ENCODE measurements around the gene GARIN5B.

DNA sequence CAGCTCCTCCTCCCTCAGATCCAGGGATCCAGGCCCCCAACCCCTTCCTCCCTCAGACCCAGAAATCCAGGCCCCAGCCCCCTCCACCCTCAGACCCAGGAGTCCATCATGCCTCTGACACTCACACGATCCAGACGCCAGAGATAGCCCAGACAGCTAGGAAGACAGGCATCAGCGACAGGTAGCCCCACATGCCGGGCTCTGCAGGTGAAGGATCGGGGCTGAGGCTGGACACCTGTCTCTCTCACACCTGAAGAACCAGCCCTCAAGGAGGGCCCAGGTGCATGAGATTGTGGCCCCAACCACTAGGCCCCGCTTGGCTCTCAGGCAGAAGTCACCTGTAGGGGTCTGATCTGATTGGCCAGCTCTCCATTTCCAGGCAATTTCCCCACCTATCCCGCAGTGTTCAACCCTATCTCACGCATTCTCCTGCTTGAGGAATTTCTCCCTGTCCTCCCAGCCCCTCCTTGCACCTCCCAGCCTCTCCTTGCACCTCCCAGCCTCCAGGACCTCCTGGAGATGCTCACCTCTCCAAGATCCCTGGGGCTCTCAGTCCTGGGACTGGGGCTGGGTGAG, 42.1 kb downstream of the GARIN5B start:
- no peak for TF ChIP-seq RARB (CRISPR knock-in tag; IDR thresholded peaks at IDR 0.05)
- TF ChIP-seq OSR1 (CRISPR knock-in tag; IDR thresholded peaks at IDR 0.05) = no peak
- no peak for TF ChIP-seq TCF4 (CRISPR knock-in tag; IDR thresholded peaks at IDR 0.05; ENCODE audit: borderline replicate concordance)
- TF ChIP-seq, protein P1, sequence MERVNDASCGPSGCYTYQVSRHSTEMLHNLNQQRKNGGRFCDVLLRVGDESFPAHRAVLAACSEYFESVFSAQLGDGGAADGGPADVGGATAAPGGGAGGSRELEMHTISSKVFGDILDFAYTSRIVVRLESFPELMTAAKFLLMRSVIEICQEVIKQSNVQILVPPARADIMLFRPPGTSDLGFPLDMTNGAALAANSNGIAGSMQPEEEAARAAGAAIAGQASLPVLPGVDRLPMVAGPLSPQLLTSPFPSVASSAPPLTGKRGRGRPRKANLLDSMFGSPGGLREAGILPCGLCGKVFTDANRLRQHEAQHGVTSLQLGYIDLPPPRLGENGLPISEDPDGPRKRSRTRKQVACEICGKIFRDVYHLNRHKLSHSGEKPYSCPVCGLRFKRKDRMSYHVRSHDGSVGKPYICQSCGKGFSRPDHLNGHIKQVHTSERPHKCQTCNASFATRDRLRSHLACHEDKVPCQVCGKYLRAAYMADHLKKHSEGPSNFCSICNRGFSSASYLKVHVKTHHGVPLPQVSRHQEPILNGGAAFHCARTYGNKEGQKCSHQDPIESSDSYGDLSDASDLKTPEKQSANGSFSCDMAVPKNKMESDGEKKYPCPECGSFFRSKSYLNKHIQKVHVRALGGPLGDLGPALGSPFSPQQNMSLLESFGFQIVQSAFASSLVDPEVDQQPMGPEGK (CRISPR knock-in tag; IDR thresholded peaks at IDR 0.05; ENCODE audit: borderline replicate concordance) = no peak
- no peak for TF ChIP-seq CSRNP3 (CRISPR knock-in tag; IDR thresholded peaks at IDR 0.05)
- TF ChIP-seq ESRRG (CRISPR knock-in tag; IDR thresholded peaks at IDR 0.05) = no peak
- no peak for TF ChIP-seq PPARA (CRISPR knock-in tag; IDR thresholded peaks at IDR 0.05; ENCODE audit: borderline replicate concordance)
